ENCODE results near the gene FYCO1. TPM values are rescaled to one million over a fixed set of nuclear protein-coding genes. Genes with fewer than 3 reads are reported as not detected.

The FYCO1 gene
- total and polyA plus RNA-seq, 2 donors: 26.6 to 58.9 TPM

DNA sequence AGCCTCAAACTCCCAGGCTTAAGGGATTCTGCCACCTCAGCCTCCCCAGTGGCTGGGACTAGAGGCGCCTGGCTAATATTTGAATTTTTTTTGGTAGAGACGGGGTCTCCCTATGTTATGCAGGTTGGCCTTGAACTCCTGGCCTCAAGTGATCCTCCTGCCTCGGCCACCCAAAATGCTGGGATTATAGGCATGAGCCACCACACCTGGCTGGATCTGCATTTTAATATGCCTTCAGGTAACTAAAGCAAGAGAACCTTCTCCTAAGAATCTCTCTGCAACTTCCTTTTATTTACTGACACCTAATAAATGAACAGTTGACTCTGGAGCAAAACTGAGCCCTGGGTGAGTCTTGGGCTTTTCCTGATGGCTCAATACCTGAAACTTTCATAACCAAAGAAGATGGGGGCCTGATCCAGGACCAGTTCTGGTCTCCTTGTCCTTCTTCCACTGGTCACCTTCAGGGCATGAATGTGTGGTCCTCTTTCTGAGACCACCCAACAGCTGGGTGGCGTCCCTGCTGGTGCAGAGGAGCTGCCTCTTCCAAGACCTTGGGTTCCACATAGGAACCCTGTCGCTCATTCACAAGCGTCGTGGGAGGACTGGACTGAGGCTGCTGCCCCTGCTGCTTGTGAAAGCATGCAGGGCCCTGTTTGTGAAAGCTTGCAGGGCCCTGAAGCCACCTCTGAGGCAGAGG lies 81.1 kb downstream of the FYCO1 start:
- no peak overlapping the region for H3K4me3 ChIP-seq (ENCODE audit: low read depth, low read length)
- no peak for DNase-seq (ENCODE audit: extremely low spot score)
- no peaks in the 10 kb centered on the region for H3K4me1 ChIP-seq (ENCODE audit: insufficient read depth)
- 91% methylated on average over 7 of the region's 7 CpGs for WGBS
- H3K27ac ChIP-seq (ENCODE audit: low read depth): no peak overlapping the region
- H3K36me3 ChIP-seq (ENCODE audit: insufficient read depth): no peaks in the 10 kb centered on the region

DNA sequence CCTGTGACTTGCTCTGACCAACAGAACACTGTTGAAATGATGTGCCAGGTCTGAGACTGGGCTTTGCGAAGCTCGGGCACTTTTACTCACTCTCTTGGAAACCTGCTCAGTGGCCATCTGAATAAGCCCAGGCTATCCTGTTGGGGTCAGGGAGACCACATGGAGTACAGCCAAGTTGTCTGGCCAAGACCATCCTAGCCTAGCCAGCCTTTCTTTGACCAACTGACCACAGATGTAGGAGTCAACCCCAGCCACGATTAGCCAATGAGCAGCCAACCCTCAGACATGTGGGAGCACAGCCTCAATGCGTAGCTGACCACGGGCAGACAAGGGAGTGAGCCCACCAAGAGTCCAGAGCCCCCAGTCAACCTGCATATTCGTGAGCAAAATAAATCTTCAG lies 83.2 kb downstream of the FYCO1 start:
- WGBS: 90% methylated on average over 6 of the region's 6 CpGs
- no peak overlapping the region for H3K27ac ChIP-seq (ENCODE audit: low read depth)
- H3K4me3 ChIP-seq (ENCODE audit: low read depth, low read length): no peak overlapping the region

GRCh38 chr3:45911511-45912226 lies 84.0 kb downstream of the FYCO1 start:
- no peak for DNase-seq (ENCODE audit: extremely low spot score)
- Histone ChIP-seq H3K4me3 (ENCODE audit: low read depth, low read length) (no peak overlapping the region), H3K27ac (ENCODE audit: low read depth) (no peak overlapping the region), H3K4me1 (ENCODE audit: insufficient read depth) (peaks cover 2% of the 10 kb centered on the region), H3K36me3 (ENCODE audit: insufficient read depth) (no peaks in the 10 kb centered on the region)
- WGBS: 94% methylated on average over 11 of the region's 11 CpGs

More for the DNA sequence above, 83.2 kb downstream of the FYCO1 start:
- no peak for DNase-seq (ENCODE audit: extremely low spot score)
- Histone ChIP-seq H3K36me3 (ENCODE audit: insufficient read depth) (no peaks in the 10 kb centered on the region), H3K4me1 (ENCODE audit: insufficient read depth) (no peaks in the 10 kb centered on the region)

- Histone ChIP-seq H3K36me3 (ENCODE audit: insufficient read depth) (no peaks in the 10 kb centered on the region), H3K4me3 (ENCODE audit: low read depth, low read length) (no peak overlapping the region), H3K27ac (ENCODE audit: low read depth) (no peak overlapping the region), H3K4me1 (ENCODE audit: insufficient read depth) (peaks cover 2% of the 10 kb centered on the region)
- WGBS: 75% methylated on average over 4 of the region's 4 CpGs
- DNase-seq (ENCODE audit: extremely low spot score): no peak
Observed at GRCh38 chr3:45910892-45911291, 84.7 kb downstream of the FYCO1 start.

DNA sequence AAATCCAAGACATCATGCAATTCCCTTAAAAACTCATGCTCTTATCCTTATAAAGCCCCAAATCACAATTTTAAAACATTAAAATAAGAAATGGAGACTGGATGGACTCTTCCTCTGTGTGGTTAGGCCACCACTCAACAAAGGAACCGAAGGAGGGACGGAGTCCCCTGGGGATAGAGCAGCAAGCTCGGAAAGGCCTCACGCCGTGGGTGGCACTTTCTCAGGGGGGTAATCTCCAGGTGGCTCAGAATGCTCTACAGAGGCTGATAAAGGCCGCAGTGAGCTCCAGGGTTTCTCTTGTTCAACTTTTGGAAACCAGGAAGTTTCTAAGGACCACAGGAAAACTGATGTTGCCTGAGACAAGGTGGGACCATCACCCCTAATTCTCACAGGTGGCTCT lies 86.1 kb downstream of the FYCO1 start:
- 93% methylated on average over 6 of the region's 6 CpGs for WGBS
- Histone ChIP-seq H3K4me1 (ENCODE audit: insufficient read depth) (peaks cover 2% of the 10 kb centered on the region), H3K27ac (ENCODE audit: low read depth) (no peak overlapping the region), H3K4me3 (ENCODE audit: low read depth, low read length) (no peak overlapping the region), H3K36me3 (ENCODE audit: insufficient read depth) (no peaks in the 10 kb centered on the region)
- DNase-seq (ENCODE audit: extremely low spot score): no peak

GRCh38 chr3:45908761-45909160 lies 86.9 kb downstream of the FYCO1 start:
- H3K27ac ChIP-seq (ENCODE audit: low read depth): no peak overlapping the region
- WGBS: 90% methylated on average over 7 of the region's 7 CpGs
- no peak for DNase-seq (ENCODE audit: extremely low spot score)

DNA sequence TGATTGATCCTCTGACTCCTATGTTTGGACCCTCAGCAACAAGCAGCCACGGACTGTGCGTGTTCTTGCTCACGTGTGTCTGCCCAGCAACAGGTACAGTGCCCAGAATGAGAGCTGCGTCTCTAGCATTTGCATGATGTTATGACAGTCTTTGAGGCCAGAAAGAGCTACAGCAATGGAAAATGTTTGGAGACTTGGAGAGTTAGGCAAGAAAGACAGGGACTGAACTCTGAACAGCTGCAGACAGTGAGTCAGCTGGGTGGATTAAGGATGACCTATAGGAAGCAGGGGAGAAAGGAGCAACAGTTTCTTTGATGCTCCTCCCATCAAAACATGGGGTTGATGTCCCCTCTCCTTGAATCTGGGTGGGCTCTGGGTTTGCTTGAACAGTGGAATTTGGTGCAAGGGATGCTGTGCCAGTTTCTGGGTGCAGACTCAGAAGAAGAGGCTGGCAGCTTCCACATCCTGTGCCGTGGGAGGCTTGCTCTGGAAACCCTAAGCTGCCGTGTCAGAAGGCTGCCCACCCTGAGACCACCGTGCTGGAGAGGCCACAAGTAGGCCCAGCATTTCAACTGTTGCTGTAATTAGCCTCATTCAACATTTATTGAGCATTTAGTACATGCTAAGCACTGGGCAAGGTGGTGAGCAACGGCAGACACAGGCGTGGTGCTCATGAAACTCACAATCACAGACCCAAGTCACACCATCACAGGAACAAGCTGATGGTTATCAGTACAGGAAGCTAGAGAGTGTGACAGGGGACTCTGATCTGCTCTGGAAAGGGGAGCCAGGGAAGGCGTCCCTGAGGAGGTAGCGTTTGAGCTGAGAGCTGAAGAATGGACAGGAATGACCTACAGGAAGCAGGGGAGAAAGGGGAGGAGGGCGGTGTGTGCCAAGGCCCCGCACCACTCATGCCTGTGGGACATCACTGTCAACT lies 87.6 kb downstream of the FYCO1 start:
- H3K4me3 ChIP-seq (ENCODE audit: low read depth, low read length): no peak overlapping the region
- WGBS: 62% methylated on average over 13 of the region's 13 CpGs

More at GRCh38 chr3:45908761-45909160, 86.9 kb downstream of the FYCO1 start:
- Histone ChIP-seq H3K4me3 (ENCODE audit: low read depth, low read length) (no peak overlapping the region), H3K4me1 (ENCODE audit: insufficient read depth) (peaks cover 2% of the 10 kb centered on the region), H3K36me3 (ENCODE audit: insufficient read depth) (no peaks in the 10 kb centered on the region)

DNA sequence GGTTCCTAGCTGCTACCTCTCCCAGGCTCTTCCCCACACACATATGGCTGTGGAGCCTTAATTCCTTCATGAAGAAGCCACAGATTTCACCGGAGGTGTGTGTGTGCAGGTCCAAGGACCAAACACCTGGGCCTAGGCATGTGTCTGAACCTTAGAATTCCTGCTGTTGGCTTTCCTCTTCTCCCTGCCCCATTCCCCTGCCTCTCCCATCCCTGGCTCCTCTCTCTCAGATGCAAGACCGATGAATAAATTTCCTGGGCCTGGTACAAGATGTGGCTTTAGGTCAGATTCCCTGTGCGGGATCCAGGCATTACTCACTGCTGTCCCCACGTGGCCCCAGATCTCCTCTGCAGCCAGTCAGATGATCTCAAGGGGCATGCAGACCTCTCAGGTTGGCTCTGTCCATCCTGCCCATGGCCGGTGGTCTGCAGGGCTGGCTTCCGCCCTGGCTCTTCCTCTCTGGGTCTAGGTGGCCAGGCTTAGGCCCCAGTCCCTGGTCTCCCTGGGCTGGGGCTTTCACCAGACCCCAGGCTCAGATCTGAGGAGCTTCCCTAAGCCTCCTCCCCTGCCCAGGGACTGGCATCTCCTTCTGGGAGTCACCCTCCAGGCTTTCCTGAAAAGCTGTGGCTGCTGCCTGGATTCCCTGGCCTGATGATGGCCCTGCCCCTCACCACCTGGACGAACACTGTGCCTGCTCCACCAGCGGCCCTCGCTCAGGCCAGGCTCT lies 88.8 kb downstream of the FYCO1 start:
- Histone ChIP-seq H3K4me3 (ENCODE audit: low read depth, low read length) (no peak overlapping the region), H3K27ac (ENCODE audit: low read depth) (no peak overlapping the region), H3K36me3 (ENCODE audit: insufficient read depth) (no peaks in the 10 kb centered on the region), H3K4me1 (ENCODE audit: insufficient read depth) (peaks cover 2% of the 10 kb centered on the region)
- 72% methylated on average over 9 of the region's 9 CpGs for WGBS
- no peak for DNase-seq (ENCODE audit: extremely low spot score)

More for the DNA sequence above, 87.6 kb downstream of the FYCO1 start:
- Histone ChIP-seq H3K36me3 (ENCODE audit: insufficient read depth) (no peaks in the 10 kb centered on the region), H3K4me1 (ENCODE audit: insufficient read depth) (peaks cover 2% of the 10 kb centered on the region), H3K27ac (ENCODE audit: low read depth) (no peak overlapping the region)
- DNase-seq (ENCODE audit: extremely low spot score): no peak

- Histone ChIP-seq H3K4me1 (ENCODE audit: insufficient read depth) (peaks cover 2% of the 10 kb centered on the region), H3K36me3 (ENCODE audit: insufficient read depth) (no peaks in the 10 kb centered on the region), H3K27ac (ENCODE audit: low read depth) (no peak overlapping the region), H3K4me3 (ENCODE audit: low read depth, low read length) (no peak overlapping the region)
- 90% methylated on average over 3 of the region's 3 CpGs for WGBS
- no peak for DNase-seq (ENCODE audit: extremely low spot score)
Observed at GRCh38 chr3:45905755-45906154, 89.9 kb downstream of the FYCO1 start.

DNA sequence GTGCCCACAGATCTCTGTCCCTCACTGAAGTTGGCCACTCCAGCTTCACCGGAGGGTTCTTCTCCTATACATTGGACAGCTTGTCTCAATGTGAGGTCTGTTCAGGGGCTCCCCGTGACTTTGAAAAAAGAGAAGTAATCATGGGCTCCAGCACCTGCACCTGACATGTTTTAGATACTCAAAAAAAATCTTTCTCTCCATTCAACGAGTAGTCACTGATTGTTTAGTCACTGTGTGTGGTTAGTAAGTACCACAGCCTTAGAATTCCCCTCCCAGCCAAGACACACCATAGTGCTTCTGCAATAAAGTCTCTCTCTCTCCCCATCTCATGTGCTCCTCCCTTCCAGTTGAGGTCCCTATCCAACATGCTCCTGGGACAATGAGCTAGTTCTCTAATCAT lies 90.7 kb downstream of the FYCO1 start:
- H3K4me1 ChIP-seq (ENCODE audit: insufficient read depth): peaks cover 2% of the 10 kb centered on the region
- H3K4me3 ChIP-seq (ENCODE audit: low read depth, low read length): no peak overlapping the region
- no peaks in the 10 kb centered on the region for H3K36me3 ChIP-seq (ENCODE audit: insufficient read depth)
- no peak overlapping the region for H3K27ac ChIP-seq (ENCODE audit: low read depth)
- WGBS: 88% methylated on average over 3 of the region's 3 CpGs
- no peak for DNase-seq (ENCODE audit: extremely low spot score)

- Histone ChIP-seq H3K36me3 (ENCODE audit: insufficient read depth) (no peaks in the 10 kb centered on the region), H3K27ac (ENCODE audit: low read depth) (no peak overlapping the region), H3K4me1 (ENCODE audit: insufficient read depth) (no peaks in the 10 kb centered on the region), H3K4me3 (ENCODE audit: low read depth, low read length) (no peak overlapping the region)
- WGBS: 27% methylated on average over 3 of the region's 3 CpGs
- DNase-seq (ENCODE audit: extremely low spot score): no peak
Observed at GRCh38 chr3:45896956-45897355, 98.7 kb downstream of the FYCO1 start.

- DNase-seq (ENCODE audit: extremely low spot score): no peak
- Histone ChIP-seq H3K27ac (ENCODE audit: low read depth) (no peak overlapping the region), H3K4me1 (ENCODE audit: insufficient read depth) (no peaks in the 10 kb centered on the region), H3K36me3 (ENCODE audit: insufficient read depth) (no peaks in the 10 kb centered on the region), H3K4me3 (ENCODE audit: low read depth, low read length) (no peak overlapping the region)
- 92% methylated on average over 5 of the region's 5 CpGs for WGBS
Observed at GRCh38 chr3:45895686-45896468, 99.7 kb downstream of the FYCO1 start.
